Measurements from ENCODE around the gene SFSWAP.

- TF ChIP-seq CEBPB (IDR thresholded peaks at IDR 0.05) (no peak), REST (IDR thresholded peaks at IDR 0.05; ENCODE audit: low read depth) (no peak), RAD21 (IDR thresholded peaks at IDR 0.05; ENCODE audit: low read depth) (no peak), EP300 (IDR thresholded peaks at IDR 0.05; ENCODE audit: borderline replicate concordance) (no peak), TCF12 (IDR thresholded peaks at IDR 0.05; ENCODE audit: low read depth) (no peak), FOXM1 (IDR thresholded peaks at IDR 0.05; ENCODE audit: borderline replicate concordance, low read depth) (no peak), YY1 (IDR thresholded peaks at IDR 0.05; ENCODE audit: low read depth) (no peak), MAX (IDR thresholded peaks at IDR 0.05) (no peak), USF1 (IDR thresholded peaks at IDR 0.05) (no peak), TEAD4 (IDR thresholded peaks at IDR 0.05) (no peak), TAF1 (IDR thresholded peaks at IDR 0.05; ENCODE audit: low read depth) (no peak), ZBTB7A (IDR thresholded peaks at IDR 0.05; ENCODE audit: low read depth) (no peak), EGR1 (IDR thresholded peaks at IDR 0.05) (no peak)
Observed at GRCh38 chr12:131759176-131759575, 48.3 kb downstream of the SFSWAP start.

Data from Ishikawa (cell line).